ENCODE measurements around the gene TMEM232.
"Not testable (repeated sequence)": the region's sequence is repeated elsewhere in the genome, so short reads cannot be mapped to it uniquely, and the experiment has no call there.

TMEM232 gene

DNA sequence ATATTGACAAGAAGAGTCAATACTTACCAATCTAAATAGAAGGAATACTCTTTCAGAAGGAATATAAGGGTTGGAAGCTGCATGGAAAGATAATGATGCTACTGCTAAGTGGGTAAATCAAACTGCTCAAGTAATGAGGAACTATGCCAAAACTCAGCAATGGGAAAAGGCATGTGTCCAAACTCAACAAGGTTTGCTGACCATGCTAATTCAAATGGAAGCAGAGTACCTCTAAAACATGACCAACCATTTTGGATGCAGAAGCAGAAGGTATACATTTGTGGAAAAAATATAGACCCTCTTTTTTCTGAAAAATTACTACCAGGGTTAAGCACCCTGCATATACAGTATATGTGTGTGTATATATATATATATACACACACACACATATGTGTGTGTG lies 21.1 kb downstream of the TMEM232 start:
- DNase-seq: no peak

DNA sequence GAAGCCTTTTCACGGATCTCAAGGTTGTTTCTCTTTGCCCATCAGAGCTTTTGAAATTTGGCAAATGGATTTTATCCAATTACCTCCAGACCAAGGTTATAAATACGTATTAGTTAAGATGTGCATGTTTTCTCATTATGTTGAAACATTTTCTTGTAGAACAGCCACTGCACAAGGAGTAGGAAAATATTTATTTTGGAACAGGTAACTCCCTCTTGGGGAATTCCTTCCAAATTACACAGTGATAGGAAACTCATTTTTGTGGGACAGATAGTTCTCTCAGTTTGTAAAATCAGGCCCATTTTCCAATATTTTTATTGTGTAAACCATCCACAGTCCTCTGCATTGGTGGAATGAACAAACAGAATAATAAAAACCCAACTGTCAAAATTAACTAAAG lies 23.0 kb downstream of the TMEM232 start:
- no peak for DNase-seq

DNA sequence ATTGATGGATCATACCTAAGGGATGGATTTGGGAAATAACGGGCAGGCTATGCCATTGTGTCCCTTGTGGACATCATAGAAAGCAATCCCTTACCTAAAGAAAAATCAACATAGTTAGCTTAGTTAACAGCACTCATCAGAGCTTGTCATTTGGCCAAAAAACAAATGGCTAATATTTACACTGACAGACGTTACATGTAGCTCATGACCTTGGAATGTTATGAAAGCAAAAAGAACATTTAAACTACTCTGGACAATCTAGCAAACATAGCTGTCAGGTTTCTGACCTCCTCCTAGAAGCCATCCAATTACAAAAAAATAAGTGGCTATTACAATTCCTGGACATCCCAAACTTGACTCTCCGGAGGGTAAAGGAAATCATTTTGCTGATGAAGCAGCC lies 23.8 kb downstream of the TMEM232 start:
- no peak for DNase-seq

DNA sequence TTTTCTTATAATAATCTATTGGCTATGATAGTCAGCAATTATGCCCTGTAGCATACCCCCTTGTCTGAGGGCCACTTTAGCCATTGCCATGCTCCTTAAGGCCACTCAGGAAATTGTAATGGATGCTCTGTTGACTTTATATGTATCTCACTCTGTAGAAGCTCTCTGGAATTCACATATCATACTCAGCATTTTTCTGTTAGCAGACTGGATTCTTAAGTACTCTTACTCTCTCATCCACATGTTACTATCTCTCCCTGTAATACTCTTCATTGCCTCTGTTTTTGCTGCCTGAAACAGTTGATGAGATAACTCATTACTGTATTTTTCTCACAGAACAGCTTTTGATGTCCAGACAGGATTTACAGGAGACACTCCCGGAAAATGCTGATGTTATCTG lies 24.2 kb downstream of the TMEM232 start:
- no peak for DNase-seq

DNA sequence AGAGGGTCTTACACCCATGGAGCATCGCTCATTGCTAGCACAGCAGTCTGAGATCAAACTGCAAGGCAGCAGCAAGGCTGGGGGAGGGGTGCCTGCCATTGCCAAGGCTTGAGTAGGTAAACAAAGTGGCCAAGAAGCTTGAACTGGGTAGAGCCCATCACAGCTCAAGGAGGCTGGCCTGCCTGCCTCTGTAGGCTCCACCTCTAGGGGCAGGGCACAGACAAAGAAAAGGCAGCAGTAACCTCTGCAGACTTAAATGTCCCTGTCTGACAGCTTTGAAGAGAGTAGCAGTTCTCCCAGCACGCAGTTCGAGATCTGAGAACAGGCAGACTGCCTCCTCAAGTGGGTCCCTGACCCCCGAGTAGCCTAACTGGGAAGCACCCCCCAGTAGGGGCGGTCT lies 33.8 kb downstream of the TMEM232 start:
- DNase-seq: not testable (repeated sequence)

DNA sequence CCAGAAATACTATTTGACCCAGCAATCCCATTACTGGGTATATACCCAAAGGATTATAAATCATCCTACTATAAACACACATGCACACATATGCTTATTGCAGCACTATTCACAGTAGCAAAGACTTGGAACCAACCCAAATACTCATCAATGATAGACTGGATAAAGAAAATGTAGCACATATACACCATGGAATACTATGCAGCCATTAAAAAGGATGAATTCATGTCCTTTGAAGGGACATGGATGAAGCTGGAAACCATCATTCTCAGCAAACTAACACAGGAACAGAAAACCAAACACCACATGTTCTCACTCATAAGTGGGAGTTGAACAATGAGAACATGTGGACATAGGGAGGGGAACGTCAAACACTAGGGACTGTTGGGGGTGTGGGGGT lies 35.9 kb downstream of the TMEM232 start:
- DNase-seq: not testable (repeated sequence)

DNA sequence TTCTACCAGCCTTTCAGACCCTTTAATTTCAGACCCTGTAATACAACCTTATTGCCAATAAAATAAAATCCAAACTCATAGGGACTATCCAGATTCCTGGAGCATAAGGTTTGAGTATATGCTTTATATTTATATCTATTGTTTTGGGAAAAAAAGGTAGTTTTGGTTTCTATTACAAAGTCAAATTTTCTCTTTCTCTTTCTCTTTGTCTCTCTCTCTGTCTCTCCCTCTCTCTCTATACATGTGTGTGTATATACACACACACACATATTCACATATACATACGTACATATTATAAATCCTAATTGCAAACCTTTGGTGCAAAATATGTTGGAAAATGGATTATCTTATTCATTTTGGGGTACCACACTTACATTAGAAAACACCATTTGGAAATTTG lies 39.0 kb downstream of the TMEM232 start:
- DNase-seq: no peak

DNA sequence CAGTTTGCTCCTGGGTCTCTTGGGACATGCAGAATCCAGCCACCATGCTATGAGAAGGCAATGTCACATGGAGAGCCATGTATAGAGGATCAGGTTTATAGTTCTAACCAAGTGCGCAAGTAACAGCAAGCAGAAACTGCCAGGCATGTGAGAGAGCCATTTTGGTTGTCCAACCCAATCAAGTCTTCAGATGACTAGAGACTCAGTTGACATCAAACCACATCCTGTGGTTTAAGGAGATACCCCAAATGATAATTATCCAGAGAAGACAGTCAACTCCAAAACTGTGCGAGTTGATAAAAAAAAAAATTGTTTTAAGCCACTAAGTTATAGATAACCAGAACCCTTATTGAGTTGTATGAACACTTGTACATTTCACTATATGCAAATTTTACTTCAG lies 40.2 kb downstream of the TMEM232 start:
- no peak for DNase-seq

DNA sequence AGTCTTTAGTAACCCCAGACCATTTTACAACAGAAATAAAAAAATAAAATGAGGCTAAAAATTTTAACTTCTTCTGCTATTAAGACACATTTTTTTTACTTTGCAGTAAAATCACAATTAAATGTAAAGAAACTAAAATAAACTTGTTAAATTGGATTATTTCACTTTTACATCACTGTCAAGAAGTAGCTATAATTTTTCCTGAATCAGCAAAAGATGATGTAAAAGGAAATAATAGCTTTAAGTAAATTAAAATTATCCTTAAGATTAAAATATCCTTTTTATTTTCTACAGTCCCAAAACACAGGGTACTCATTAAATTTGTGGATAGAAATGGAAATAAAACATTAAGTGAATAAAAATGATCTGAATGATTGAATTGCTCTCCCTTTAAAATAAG lies 44.5 kb downstream of the TMEM232 start:
- DNase-seq: no peak

DNA sequence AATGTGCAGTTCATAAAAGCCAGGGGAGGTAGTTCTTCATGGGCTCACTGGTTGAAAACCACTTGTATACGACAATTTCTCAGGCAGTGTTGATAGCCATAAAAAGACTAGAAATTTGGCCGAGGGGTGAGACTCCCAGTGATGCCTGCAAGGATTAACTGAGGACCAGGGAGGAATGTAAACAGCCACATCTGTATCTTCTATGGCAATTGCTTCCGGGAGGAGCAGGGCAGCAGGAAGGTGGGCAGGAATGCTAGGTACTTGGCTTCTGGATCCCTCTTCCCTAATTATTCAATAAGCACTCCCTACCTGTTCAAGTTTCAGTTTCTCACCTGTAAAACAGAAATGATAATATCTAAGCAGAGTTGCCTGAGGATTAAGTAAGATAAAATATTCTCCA lies 45.4 kb downstream of the TMEM232 start:
- DNase-seq: no peak

DNA sequence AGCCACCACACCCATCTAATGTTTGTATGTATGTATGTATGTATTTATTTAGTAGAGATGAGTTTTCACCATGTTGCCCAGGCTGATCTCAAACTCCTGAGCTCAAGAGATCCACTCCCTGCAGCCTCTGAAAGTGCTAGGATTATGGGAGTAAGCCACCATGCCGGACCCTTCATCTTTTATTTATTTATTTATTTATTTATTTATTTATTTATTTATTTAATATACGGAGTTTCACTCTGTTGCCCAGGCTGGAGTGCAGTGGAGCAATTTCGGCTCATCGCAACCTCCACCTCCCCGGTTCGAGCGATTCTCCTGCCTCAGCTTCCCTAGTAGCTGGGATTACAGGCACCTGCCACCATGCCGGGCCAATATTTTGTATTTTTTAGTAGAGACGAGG lies 49.9 kb downstream of the TMEM232 start:
- DNase-seq: not testable (repeated sequence)

DNA sequence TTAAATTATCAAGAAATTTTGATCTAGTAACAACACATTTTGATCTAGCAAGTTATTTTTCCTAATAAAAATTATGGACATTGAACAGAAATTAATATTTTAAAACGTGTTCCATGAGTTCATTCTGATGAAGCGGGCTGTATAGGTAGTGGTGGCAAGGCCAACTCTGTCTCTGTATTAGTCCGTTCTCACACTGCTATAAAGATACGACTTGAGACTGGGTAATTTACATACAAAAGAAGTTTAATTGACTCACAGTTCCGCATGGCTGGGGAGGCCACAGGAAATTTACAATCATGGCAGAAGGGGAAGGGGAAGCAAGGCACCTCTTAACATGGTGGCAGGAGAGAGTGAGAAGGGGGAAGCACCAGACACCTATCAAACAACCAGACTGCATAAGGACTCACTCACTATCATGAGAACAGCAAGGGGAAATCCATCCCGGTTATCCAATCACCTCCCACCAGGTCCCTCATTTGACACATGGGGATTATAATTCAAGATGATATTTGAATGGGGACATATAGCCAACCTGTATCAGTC lies 61.2 kb downstream of the TMEM232 start:
- no peak for DNase-seq

DNA sequence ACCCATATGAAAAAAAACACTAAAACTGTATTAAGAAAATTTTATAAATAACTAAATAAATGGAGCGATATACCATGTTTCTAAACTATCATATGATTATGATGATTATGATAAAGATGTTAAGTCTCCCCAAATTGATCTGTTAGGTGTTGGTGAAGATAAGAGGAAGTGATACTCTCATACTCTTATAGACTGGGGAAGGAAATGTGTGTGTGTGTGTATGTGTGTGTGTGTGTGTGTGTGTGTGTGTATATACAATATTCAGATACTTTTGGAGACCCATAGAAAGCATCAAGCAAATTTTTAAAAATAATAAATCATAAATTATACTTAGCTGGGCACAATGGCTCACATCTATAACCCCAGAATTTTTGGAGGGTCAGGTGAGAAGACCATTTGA lies 62.9 kb downstream of the TMEM232 start:
- DNase-seq: no peak

DNA sequence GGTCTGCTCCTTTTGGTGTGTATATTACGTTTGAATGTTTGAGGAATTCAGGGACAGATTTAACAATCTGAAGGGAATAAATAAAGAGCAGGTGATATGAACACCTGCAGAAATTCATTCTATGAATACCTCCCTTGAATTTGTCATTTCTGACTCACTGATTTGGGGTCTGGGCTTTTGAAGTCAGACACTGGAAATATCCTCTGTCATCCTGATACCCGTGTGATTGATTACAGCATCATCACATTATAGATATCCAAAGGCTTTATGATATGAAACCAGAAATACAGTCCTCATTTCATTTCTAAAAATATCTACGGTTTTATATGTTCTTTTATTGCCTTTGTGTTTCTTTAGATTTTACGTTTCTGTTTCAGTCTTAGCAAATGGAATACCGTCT lies 68.5 kb downstream of the TMEM232 start:
- DNase-seq: no peak

DNA sequence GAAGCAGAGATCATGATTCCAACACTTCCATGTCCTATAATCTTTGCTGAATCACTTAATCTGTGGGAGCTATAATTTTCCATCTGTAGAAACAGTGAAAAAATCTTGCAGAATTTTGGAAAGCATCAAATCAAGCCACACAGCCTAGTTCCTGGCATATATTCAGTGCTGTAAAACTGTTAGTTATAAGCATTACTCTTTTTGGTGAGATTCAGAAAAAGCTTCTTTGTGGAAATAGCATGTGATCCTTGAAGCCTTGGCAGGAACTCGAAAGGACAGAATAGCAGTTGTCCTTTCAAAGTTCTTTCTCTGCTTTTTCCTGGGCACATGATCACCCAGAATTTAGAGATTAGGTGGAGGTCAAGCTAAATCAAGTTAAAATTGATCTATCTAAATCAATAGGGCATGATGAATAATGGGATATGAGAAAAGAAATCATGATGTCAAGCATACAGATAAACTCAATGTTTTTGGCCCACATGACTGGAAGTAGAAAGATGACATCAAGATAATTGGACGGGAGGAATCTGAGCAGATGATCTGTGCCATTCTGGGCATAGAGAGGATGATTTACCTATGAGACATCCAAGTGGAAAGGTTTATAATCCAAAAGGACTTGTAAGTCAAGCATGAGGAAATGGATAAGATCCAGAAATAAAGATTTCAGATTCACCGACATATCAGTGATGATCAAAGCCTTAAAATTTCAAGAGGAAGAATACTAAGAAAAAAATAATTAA lies 73.1 kb downstream of the TMEM232 start:
- no peak for DNase-seq

DNA sequence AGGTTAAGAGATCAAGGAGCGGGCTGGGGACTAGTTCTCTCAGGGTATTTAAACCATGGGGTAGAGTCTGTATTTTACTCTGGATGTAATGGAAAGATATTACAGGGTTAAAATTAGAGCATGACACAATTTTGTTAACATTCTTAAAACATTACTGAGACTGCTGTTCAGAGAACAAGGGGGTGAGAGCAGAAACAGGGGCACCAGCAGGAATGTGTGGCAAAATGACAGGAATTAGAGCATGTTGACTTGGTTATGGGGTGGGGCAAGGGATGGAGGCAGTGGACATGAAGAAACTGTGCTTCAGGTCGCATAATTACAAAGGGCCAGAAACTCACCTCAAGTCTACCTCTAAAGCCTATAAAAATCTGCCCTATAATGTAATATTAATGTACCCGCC lies 75.0 kb downstream of the TMEM232 start:
- DNase-seq: no peak

DNA sequence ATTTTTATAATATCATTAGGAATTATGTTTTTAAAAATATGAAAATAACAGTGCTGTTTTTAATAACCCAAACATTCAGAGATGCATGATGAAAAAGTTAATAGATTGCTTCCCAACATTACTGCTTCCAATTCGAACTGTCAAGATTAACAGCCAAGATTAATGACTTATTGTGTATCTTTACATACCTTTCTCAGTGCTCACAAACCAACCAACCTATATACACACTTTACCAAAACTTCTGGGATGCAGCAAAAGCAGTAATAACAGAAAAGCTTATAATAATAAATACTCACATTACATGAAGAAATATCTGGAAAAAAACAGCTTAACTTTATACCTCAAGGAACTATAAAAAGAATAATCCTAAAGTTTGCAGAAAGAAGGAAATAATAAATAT lies 82.1 kb downstream of the TMEM232 start:
- no peak for DNase-seq

DNA sequence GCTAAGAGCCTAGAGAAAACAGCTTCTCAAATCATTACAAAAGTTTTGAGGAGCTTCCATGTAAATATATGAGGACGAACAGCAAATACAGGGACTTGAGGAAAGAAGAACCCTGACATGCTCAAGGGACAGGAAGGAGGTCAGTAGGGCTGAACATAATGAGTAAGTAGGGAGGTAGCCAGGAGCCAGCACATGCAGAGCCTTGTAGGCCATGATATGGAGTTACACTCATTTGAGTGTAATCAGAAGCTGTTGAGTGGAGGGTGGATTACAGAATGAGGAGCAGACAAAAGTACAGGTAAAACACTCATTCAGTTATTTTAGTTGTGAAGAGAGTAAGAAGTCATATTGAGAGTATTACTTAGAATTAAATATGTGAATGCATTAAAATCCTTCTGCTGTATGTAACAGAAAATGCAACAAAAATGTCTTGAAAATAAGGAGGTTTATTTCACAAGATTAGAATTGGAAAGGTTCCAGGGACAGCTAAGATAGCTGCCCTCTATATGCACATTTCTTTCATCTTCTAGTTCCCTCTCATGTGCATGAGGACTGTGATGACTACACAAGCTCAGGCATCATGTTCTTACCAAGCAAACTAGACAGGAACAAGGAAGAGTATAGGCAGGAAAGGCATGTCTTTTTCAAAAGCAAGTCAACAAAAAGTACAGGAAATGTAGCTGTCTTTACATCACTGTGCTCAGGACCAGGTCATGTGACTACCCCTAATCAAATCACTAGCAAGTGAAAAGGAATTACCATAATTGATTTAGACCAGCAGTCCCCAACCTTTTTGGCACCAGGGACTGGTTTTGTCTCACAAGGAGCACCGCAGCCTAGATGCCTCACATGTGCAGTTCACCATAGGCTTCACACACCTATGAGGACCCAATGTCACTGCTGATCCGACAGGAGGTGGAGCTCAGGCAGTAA lies 87.2 kb downstream of the TMEM232 start:
- no peak for DNase-seq

DNA sequence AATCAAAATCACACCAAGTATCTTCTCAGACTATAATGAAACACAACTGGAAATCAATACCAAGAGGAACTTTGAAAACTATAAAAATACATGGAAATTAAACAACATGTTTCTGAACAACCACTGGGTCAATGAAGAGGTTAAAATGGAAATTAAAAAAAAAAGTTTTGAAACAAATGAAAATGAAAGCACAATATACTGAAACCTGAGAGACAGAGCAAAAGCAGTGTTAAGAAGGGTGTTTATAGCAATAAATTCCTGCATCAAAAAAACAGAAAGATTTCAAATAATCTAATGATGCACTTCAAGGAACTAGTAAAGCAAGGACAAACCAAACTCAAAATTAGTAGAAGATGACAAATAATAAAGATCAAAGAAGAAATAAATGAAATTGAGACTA lies 92.0 kb downstream of the TMEM232 start:
- no peak for DNase-seq

DNA sequence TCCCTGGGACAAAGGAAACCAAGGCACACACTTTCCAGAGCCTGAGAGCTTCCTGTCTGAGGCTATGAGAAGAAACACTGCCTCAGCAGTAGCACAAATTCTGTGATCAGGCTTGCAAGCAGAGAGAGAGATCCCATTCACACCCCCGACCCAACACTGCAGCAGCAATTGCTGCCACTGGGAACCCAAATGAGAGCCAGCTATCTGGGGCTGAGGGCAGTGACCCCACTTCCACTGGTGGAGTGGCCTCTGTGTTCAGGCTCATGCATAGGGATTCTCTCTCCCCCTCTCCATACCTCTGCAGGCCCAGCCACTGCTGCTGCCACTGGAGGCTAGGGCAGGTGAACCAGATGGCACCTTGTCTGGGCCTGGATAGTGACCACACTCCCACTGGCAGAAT lies 95.2 kb downstream of the TMEM232 start:
- DNase-seq: no peak

DNA sequence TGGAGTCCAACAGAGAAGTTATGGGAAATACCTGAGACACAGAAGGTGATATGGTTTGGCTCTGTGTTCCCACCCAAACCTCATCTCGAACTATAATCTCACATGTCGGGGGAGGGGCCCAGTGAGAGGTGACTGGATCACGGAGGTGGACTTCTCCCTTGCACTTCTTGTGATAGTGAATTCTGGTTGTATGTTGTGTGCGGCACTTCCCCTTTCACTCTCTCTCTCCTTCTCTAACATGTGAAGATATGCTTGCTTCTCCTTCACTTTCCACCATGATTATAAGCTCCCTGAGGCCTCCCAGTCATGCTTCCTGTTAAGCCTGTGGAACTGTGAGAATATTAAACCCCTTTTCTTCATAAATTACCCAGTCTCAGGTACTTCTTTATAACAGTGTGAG lies 96.1 kb downstream of the TMEM232 start:
- no peak for DNase-seq

DNA sequence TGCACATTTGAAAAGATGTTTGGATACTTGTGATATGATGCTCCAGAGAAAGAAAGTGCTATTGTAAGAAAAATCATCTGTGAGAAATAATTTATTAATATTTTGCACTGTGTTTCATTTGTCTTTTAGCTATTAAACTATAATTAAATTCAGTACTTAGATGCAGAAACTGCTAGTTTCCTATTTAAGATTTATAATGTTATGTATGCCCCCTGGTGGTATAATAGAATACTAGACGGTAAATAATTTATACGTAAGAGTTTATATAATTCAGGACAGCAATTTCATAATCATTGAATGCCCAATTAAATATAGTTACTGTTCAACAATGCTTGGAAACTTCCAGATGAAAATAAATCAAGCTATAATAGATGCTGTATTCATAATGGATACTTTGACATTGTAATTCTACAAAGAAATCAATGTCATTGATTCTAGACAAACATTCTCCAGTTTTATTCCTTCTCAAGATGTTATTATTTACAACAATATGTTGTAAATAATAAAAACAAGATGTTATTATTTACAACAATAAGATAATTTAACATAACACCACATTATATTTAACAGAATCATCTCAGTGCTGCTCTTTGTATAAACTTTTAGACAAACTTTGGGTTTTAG lies 101.0 kb downstream of the TMEM232 start:
- DNase-seq: no peak

DNA sequence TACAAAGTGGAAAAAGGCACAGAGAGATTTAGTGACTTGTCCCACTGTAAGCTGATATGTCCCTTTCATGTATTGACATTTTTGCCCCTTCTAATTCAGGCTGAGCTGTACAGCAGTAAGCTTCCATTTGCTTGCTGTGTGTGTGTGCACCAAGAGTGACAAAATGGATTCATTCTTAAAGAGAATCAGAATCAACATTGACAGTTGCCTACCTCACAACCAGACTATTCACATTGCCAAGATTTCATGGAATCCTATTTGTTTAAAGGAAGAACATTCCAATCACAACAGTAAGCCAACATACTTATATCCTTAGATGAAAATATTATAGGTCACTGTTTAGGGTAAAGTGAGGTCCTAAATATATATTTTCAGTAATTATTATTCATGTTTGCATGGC lies 102.6 kb downstream of the TMEM232 start:
- DNase-seq: no peak

DNA sequence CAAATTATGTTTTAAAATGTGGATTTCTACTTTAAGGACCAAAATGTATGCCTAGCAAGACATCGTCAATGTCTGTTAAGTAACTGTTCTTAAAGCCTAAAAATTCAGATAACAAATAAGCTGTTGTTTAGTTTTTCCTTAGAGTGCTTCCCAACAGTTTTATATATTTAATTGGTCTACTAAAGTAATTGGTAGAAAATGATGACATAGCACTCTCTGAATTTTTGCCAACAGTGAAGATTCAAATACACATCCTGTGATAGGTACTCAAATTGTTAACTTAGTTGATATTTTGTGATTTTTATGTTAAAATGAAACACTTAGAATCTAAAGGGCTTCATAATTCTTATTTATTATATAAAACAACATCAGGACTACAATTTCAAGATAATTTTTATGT lies 107.5 kb downstream of the TMEM232 start:
- DNase-seq: no peak

Measured in T1000 (cell line).